PC-3 (cell line): Measurements from ENCODE around the gene GPR25. TPM values are rescaled to one million over a fixed set of nuclear protein-coding genes. Genes with fewer than 3 reads are reported as not detected.
"Not testable (repeated sequence)": the region's sequence is repeated elsewhere in the genome, so short reads cannot be mapped to it uniquely, and the experiment has no call there.

ENCODE experiments used
- ATAC-seq: fragments of 200-7000 bp; cut with Tn5 transposase; 2 replicates; pipeline ENCODE4 v1.9.1; 2020; ENCODE audit warnings: mild to moderate bottlenecking, moderate library complexity
- BruUV-seq: library from RNA; stranded (reverse); fragments of 400-500 nt; replicated peaks from 2 replicates; lab custom pipeline; 2021; lab: Mats Ljungman, UMichigan
- CTCF ChIA-PET: fragments of 300-600 bp; sonication (Branson Sonifier 250); formaldehyde crosslinking; loops from one replicate; lab custom pipeline; 2022; ENCODE audit warnings: antibody characterized with exemption; lab: Charles Lee
- POLR2A ChIA-PET: fragments of 300-600 bp; sonication (Branson Sonifier 250); formaldehyde crosslinking; loops from one replicate; lab custom pipeline; 2022; ENCODE audit warnings: antibody characterized with exemption; ENCODE audit not compliant: unreplicated experiment; lab: Charles Lee
- DNase-seq: peaks from one replicate; pipeline ENCODE4 v3.0.0-alpha.2; 2015
- H2AFZ ChIP-seq: fragments of 300-600 bp; sonication (generic); 2 replicates; pipeline ENCODE4 v1.6.0; 2016; ENCODE audit warnings: antibody characterized with exemption, low read length
- H3F3A ChIP-seq: fragments of 300-600 bp; sonication (generic); one replicate; pipeline ENCODE4 v1.6.0; 2017; ENCODE audit warnings: antibody characterized with exemption, low read length, control low read depth, mild to moderate bottlenecking; ENCODE audit not compliant: unreplicated experiment
- H3K27ac ChIP-seq: fragments of 300-600 bp; sonication (generic); 2 replicates; pipeline ENCODE4 v1.5.1; 2016; ENCODE audit warnings: mild to moderate bottlenecking, low read length
- H3K27me3 ChIP-seq: fragments of 300-600 bp; sonication (generic); 2 replicates; pipeline ENCODE4 v1.6.1; 2016; ENCODE audit warnings: low read length, mixed read lengths
- H3K36me3 ChIP-seq: fragments of 300-600 bp; sonication (generic); 2 replicates; pipeline ENCODE4 v1.6.1; 2016; ENCODE audit warnings: low read depth, mixed run types, low read length, mixed read lengths
- H3K4me1 ChIP-seq: fragments of 300-600 bp; sonication (generic); 2 replicates; pipeline ENCODE4 v1.5.1; 2016; ENCODE audit warnings: low read length; ENCODE audit not compliant: insufficient read depth
- H3K4me2 ChIP-seq: fragments of 300-600 bp; sonication (generic); 2 replicates; pipeline ENCODE4 v1.6.0; 2016; ENCODE audit warnings: low read length
- H3K4me3 ChIP-seq: fragments of 300-600 bp; sonication (generic); 2 replicates; pipeline ENCODE4 v1.5.1; 2016; ENCODE audit warnings: mild to moderate bottlenecking, low read length, mixed read lengths
- H3K79me2 ChIP-seq: fragments of 300-600 bp; sonication (generic); 2 replicates; pipeline ENCODE4 v1.6.1; 2017; ENCODE audit warnings: low read length, mixed read lengths
- H3K9ac ChIP-seq: fragments of 300-600 bp; sonication (generic); 2 replicates; pipeline ENCODE4 v1.6.0; 2016; ENCODE audit warnings: mild to moderate bottlenecking, low read length
- H3K9me2 ChIP-seq: fragments of 300-600 bp; sonication (generic); replicated peaks from 2 replicates; pipeline ENCODE4 v1.6.1; 2016; ENCODE audit warnings: mixed run types, low read length, mixed read lengths
- H3K9me3 ChIP-seq: fragments of 300-600 bp; sonication (generic); 2 replicates; pipeline ENCODE4 v1.6.1; 2016; ENCODE audit warnings: low read length, mixed read lengths
- H4K20me1 ChIP-seq: fragments of 300-600 bp; sonication (generic); 2 replicates; pipeline ENCODE4 v1.6.1; 2016; ENCODE audit warnings: low read length, mixed read lengths
- EZH2 ChIP-seq: fragments of 300-600 bp; sonication (generic); IDR thresholded peaks from one replicate; pipeline ENCODE4 v1.6.1; 2017; ENCODE audit warnings: antibody characterized with exemption, mild to moderate bottlenecking, low read length; ENCODE audit not compliant: unreplicated experiment
- EZH2phosphoT487 ChIP-seq: fragments of 300-600 bp; sonication (generic); IDR thresholded peaks from 2 replicates; pipeline ENCODE4 v1.6.1; 2018; ENCODE audit warnings: mild to moderate bottlenecking, antibody characterized with exemption, low read length, borderline replicate concordance
- intact Hi-C: fragments of 100-400 bp; cut with micrococcal nuclease; formaldehyde crosslinking; loops from 2 replicates; pipeline ENCODE4 v1.9.0; 2023
- total RNA-seq: library from RNA; depleted of rRNA; stranded (reverse); fragments of >200 nt; gene quantifications from 2 replicates; pipeline ENCODE4 v1.2.3, GENCODE V29; 2014
- TF ChIP-seq, protein P1 (sequence below): fragments of 300-600 bp; sonication (generic); conservative IDR thresholded peaks from 2 replicates; pipeline ENCODE4 v1.5.1; 2017; ENCODE audit warnings: antibody characterized with exemption, low read depth, mild to moderate bottlenecking, low read length

Gene GPR25
- total RNA-seq, 1 experiment from 2014 or later = not detected

- no TSS peak for BruUV-seq
- no peak for ATAC-seq
- H3K27ac ChIP-seq = no peak overlapping the region
- POLR2A ChIA-PET = no interaction called here
- H2AFZ ChIP-seq = no peak overlapping the region
- H3K4me3 ChIP-seq = no peak overlapping the region
- H3K79me2 ChIP-seq = no peaks in the 10 kb centered on the region
- H3K4me1 ChIP-seq = peaks cover 8% of the 10 kb centered on the region
- intact Hi-C loops = no loop called here
- H3K9me3 ChIP-seq = no peaks in the 10 kb centered on the region
- DNase-seq = no peak
- no peaks in the 10 kb centered on the region for H3K9me2 ChIP-seq
- peaks cover 62% of the 10 kb centered on the region for H3K36me3 ChIP-seq
- TF ChIP-seq, protein P1, sequence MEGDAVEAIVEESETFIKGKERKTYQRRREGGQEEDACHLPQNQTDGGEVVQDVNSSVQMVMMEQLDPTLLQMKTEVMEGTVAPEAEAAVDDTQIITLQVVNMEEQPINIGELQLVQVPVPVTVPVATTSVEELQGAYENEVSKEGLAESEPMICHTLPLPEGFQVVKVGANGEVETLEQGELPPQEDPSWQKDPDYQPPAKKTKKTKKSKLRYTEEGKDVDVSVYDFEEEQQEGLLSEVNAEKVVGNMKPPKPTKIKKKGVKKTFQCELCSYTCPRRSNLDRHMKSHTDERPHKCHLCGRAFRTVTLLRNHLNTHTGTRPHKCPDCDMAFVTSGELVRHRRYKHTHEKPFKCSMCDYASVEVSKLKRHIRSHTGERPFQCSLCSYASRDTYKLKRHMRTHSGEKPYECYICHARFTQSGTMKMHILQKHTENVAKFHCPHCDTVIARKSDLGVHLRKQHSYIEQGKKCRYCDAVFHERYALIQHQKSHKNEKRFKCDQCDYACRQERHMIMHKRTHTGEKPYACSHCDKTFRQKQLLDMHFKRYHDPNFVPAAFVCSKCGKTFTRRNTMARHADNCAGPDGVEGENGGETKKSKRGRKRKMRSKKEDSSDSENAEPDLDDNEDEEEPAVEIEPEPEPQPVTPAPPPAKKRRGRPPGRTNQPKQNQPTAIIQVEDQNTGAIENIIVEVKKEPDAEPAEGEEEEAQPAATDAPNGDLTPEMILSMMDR = no peak
- no peak for TF ChIP-seq EZH2phosphoT487
- TF ChIP-seq EZH2 = no peak
- no peaks in the 10 kb centered on the region for H4K20me1 ChIP-seq
- H3F3A ChIP-seq = no peaks in the 10 kb centered on the region
- H3K9ac ChIP-seq = no peak overlapping the region
- CTCF ChIA-PET = no interaction called here
- no peaks in the 10 kb centered on the region for H3K27me3 ChIP-seq
- H3K4me2 ChIP-seq = no peak overlapping the region
Measured at GRCh38 chr1:200911361-200911760, 38.6 kb downstream of the GPR25 start.

GRCh38 chr1:200911936-200912335 lies 39.2 kb downstream of the GPR25 start:
- H3K27ac ChIP-seq, H2AFZ ChIP-seq, H3K79me2 ChIP-seq, DNase-seq, H3K4me3 ChIP-seq, ATAC-seq, H3F3A ChIP-seq, H3K9ac ChIP-seq, H4K20me1 ChIP-seq, BruUV-seq, intact Hi-C loops, H3K4me1 ChIP-seq, H3K27me3 ChIP-seq, H3K9me3 ChIP-seq, POLR2A ChIA-PET, H3K9me2 ChIP-seq, H3K4me2 ChIP-seq, CTCF ChIA-PET: not testable (repeated sequence)
- H3K36me3 ChIP-seq = peaks cover 56% of the 10 kb centered on the region

GRCh38 chr1:200912737-200913407 lies 40.1 kb downstream of the GPR25 start:
- no peak for DNase-seq

More at GRCh38 chr1:200912737-200913407, 40.1 kb downstream of the GPR25 start:
- Histone ChIP-seq H3K9me3 (no peaks in the 10 kb centered on the region), H3K36me3 (peaks cover 48% of the 10 kb centered on the region), H3K9ac (no peak overlapping the region), H3K27me3 (no peaks in the 10 kb centered on the region), H4K20me1 (no peaks in the 10 kb centered on the region), H3K9me2 (no peaks in the 10 kb centered on the region), H3K4me1 (peaks cover 5% of the 10 kb centered on the region), H3K27ac (no peak overlapping the region), H3K79me2 (no peaks in the 10 kb centered on the region), H2AFZ (no peak overlapping the region), H3K4me3 (no peak overlapping the region), H3K4me2 (no peak overlapping the region), H3F3A (no peaks in the 10 kb centered on the region)
- intact Hi-C loops = no loop called here
- no TSS peak for BruUV-seq
- TF ChIP-seq EZH2phosphoT487 = no peak
- TF ChIP-seq, protein P1 = no peak
- no peak for TF ChIP-seq EZH2
- ChIA-PET POLR2A (no interaction called here), CTCF (no interaction called here)
- ATAC-seq = no peak
